ENCODE data around the gene AFAP1L2.

The AFAP1L2 gene

DNA sequence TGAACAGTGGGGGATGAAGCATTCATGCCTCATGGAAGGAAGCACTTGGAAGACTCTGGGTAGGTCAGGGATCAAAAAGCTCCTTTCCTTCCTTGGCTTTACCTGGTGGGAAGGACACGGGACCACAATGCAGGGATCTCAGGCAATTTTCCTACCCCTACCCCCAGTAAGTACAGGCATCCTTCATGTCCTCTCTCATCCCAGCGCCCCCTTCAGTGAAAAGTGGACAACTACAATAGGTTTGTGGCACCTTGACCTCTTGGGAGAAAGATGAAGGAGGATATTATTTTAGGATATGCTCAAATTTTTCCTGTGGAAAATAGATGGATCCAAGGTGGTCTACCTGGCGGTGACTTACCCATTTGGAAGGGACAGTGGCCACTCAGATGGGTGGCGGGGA lies 16.5 kb downstream of the AFAP1L2 start:
- Histone ChIP-seq H3K27me3 (ENCODE audit: low read depth, low read length) (0 out of 2 replicates have a peak, but pooled peaks cover 3% of the 10 kb centered on the region), H2AFZ (ENCODE audit: low read depth, low read length) (no peak overlapping the region), H3K9ac (ENCODE audit: low read length) (no peak overlapping the region), H3K4me1 (ENCODE audit: low read length) (no peaks in the 10 kb centered on the region), H3K27ac (ENCODE audit: low read length) (no peak overlapping the region), H3K36me3 (replicated peaks; ENCODE audit: low read depth, low read length) (no peaks in the 10 kb centered on the region), H3K79me2 (ENCODE audit: low read length) (no peaks in the 10 kb centered on the region), H3K4me3 (ENCODE audit: low read length) (no peak overlapping the region), H3K9me3 (ENCODE audit: insufficient read depth, low read length) (no peaks in the 10 kb centered on the region), H4K20me1 (ENCODE audit: insufficient read depth, low read length) (no peaks in the 10 kb centered on the region), H3K4me2 (ENCODE audit: low read length) (no peak overlapping the region)
- no peak for TF ChIP-seq EZH2phosphoT487 (IDR thresholded peaks at IDR 0.05; ENCODE audit: low read depth)
- TF ChIP-seq, protein P1, sequence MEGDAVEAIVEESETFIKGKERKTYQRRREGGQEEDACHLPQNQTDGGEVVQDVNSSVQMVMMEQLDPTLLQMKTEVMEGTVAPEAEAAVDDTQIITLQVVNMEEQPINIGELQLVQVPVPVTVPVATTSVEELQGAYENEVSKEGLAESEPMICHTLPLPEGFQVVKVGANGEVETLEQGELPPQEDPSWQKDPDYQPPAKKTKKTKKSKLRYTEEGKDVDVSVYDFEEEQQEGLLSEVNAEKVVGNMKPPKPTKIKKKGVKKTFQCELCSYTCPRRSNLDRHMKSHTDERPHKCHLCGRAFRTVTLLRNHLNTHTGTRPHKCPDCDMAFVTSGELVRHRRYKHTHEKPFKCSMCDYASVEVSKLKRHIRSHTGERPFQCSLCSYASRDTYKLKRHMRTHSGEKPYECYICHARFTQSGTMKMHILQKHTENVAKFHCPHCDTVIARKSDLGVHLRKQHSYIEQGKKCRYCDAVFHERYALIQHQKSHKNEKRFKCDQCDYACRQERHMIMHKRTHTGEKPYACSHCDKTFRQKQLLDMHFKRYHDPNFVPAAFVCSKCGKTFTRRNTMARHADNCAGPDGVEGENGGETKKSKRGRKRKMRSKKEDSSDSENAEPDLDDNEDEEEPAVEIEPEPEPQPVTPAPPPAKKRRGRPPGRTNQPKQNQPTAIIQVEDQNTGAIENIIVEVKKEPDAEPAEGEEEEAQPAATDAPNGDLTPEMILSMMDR (IDR thresholded peaks at IDR 0.05; ENCODE audit: low read depth, low read length) = no peak

DNA sequence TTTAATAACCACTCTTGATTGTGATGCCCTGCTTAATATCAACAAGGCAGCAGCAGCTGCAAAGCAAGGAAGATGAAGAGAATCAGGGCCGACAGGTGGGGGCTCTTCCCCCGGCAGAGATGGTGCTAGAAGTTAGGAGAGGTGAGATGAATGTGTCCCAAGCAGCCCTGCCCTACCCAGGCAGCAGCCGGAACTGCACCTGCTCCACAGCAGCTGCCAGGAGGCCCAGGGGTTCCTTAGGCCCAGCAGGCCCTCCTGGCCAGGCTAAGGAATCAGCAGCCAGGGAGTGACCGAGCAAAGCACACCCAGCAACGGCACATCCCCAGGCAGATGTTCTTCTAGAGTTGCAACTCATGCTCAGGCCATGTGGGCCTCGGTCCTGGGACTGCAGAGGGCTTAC lies 17.9 kb downstream of the AFAP1L2 start:
- TF ChIP-seq, protein P1 (IDR thresholded peaks at IDR 0.05; ENCODE audit: low read depth, low read length) = no peak
- TF ChIP-seq EZH2phosphoT487 (IDR thresholded peaks at IDR 0.05; ENCODE audit: low read depth) = no peak
- no peak overlapping the region for H3K4me3 ChIP-seq (ENCODE audit: low read length)

DNA sequence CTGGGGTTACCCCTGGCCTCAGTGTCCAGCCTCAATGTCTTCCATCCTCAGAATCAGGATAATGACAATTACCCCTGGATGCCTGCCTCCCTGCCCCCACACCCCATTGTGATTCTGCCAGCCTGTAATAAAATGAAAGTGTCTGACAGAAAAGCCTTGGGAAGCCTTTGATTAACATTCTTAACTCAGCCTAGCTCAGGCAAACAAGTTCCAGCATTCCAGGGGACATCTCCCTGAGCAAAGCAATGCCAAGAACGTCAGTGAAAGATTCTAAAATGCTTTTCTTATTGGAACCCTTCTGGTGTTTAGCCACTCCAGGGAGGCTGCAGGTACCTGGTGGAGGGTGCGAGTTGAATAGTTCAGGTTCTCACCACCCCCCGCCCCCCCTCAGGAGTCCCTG lies 18.7 kb downstream of the AFAP1L2 start:
- no peak overlapping the region for H3K4me2 ChIP-seq (ENCODE audit: low read length)
- no peak overlapping the region for H3K4me3 ChIP-seq (ENCODE audit: low read length)
- H2AFZ ChIP-seq (ENCODE audit: low read depth, low read length) = no peak overlapping the region
- H3K4me1 ChIP-seq (ENCODE audit: low read length) = no peaks in the 10 kb centered on the region
- H3K27me3 ChIP-seq (ENCODE audit: low read depth, low read length) = peaks cover 8% of the 10 kb centered on the region; the same call in 1 of the 2 replicates
- no peak overlapping the region for H3K27ac ChIP-seq (ENCODE audit: low read length)
- no peak overlapping the region for H3K9ac ChIP-seq (ENCODE audit: low read length)
- H3K9me3 ChIP-seq (ENCODE audit: insufficient read depth, low read length) = no peaks in the 10 kb centered on the region
- TF ChIP-seq EZH2phosphoT487 (IDR thresholded peaks at IDR 0.05; ENCODE audit: low read depth) = no peak
- TF ChIP-seq, protein P1 (IDR thresholded peaks at IDR 0.05; ENCODE audit: low read depth, low read length) = no peak
- H3K36me3 ChIP-seq (replicated peaks; ENCODE audit: low read depth, low read length) = no peaks in the 10 kb centered on the region
- H3K79me2 ChIP-seq (ENCODE audit: low read length) = no peaks in the 10 kb centered on the region
- no peaks in the 10 kb centered on the region for H4K20me1 ChIP-seq (ENCODE audit: insufficient read depth, low read length)

More for the DNA sequence above, 17.9 kb downstream of the AFAP1L2 start:
- no peaks in the 10 kb centered on the region for H3K79me2 ChIP-seq (ENCODE audit: low read length)
- H3K9ac ChIP-seq (ENCODE audit: low read length) = no peak overlapping the region
- H2AFZ ChIP-seq (ENCODE audit: low read depth, low read length) = no peak overlapping the region
- H3K36me3 ChIP-seq (replicated peaks; ENCODE audit: low read depth, low read length) = no peaks in the 10 kb centered on the region
- no peak overlapping the region for H3K27ac ChIP-seq (ENCODE audit: low read length)
- 0 out of 2 replicates have a peak, but pooled peaks cover 3% of the 10 kb centered on the region for H3K27me3 ChIP-seq (ENCODE audit: low read depth, low read length)
- H4K20me1 ChIP-seq (ENCODE audit: insufficient read depth, low read length) = no peaks in the 10 kb centered on the region
- no peaks in the 10 kb centered on the region for H3K4me1 ChIP-seq (ENCODE audit: low read length)
- no peak overlapping the region for H3K4me2 ChIP-seq (ENCODE audit: low read length)
- no peaks in the 10 kb centered on the region for H3K9me3 ChIP-seq (ENCODE audit: insufficient read depth, low read length)

DNA sequence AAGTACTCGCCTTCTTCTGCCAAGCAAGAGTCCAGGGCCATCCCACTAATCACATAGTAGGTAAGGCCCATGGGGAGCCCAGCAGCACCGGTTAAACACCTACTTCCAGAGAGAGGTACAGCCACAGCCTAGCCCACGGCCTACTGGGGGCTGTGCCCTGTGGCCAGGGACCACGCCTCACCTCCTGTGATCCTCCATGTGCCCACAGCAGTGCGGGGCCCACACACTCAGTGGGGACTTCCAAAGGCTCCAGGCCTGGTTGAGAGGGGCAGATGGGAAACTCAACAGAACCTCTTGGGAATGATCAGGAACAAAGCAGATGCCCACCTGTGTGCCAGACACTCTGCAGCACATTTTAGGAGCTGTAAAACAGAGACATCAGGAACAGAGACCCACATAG lies 19.7 kb downstream of the AFAP1L2 start:
- Histone ChIP-seq H3K36me3 (replicated peaks; ENCODE audit: low read depth, low read length) (no peaks in the 10 kb centered on the region), H4K20me1 (ENCODE audit: insufficient read depth, low read length) (no peaks in the 10 kb centered on the region), H3K4me2 (ENCODE audit: low read length) (no peak overlapping the region), H3K9me3 (ENCODE audit: insufficient read depth, low read length) (no peaks in the 10 kb centered on the region), H3K4me3 (ENCODE audit: low read length) (no peak overlapping the region), H3K4me1 (ENCODE audit: low read length) (no peaks in the 10 kb centered on the region), H2AFZ (ENCODE audit: low read depth, low read length) (no peak overlapping the region), H3K27ac (ENCODE audit: low read length) (no peak overlapping the region), H3K9ac (ENCODE audit: low read length) (no peak overlapping the region), H3K27me3 (ENCODE audit: low read depth, low read length) (peaks cover 8% of the 10 kb centered on the region; the same call in 1 of the 2 replicates), H3K79me2 (ENCODE audit: low read length) (no peaks in the 10 kb centered on the region)
- TF ChIP-seq, protein P1 (IDR thresholded peaks at IDR 0.05; ENCODE audit: low read depth, low read length) = no peak
- TF ChIP-seq EZH2phosphoT487 (IDR thresholded peaks at IDR 0.05; ENCODE audit: low read depth) = no peak
